ENCODE data around the gene PTP4A2.
A peak's percentile ranks its signal among the peaks of the same experiment; 100 is the strongest.

Gene PTP4A2

GRCh38 chr1:31938184-31938975 lies at the start of gene PTP4A2:
TSS of gene PTP4A2 (minus strand) at chr1:31938368. CDS start at chr1:31919065, 19,303 bp downstream.
- no peaks in the 10 kb centered on the region for H3K36me3 ChIP-seq

GRCh38 chr1:31987135-31987619 lies 49.0 kb upstream of the PTP4A2 start:
- Histone ChIP-seq H3K4me1 (peaks cover 98% of the 10 kb centered on the region), H3K9me3 (no peaks in the 10 kb centered on the region), H3K4me2 (peak overlapping the region; percentile 93), H3K4me3 (peak overlapping the region; percentile 57), H4K20me1 (no peaks in the 10 kb centered on the region), H3K27me3 (no peaks in the 10 kb centered on the region), H3K36me3 (no peaks in the 10 kb centered on the region), H3K27ac (peak overlapping the region; percentile 91), H3K9ac (peak overlapping the region; percentile 85)
- TF ChIP-seq Cebpa-rat (IDR thresholded peaks at IDR 0.05) = no peak

More at GRCh38 chr1:31938184-31938975, at the start of gene PTP4A2:
- Histone ChIP-seq H3K27ac (peak within 1 kb of the TSS; percentile 98), H3K9me3 (no peaks in the 10 kb centered on the region), H3K4me2 (peak within 1 kb of the TSS; percentile 93), H3K27me3 (no peaks in the 10 kb centered on the region), H3K9ac (peak within 1 kb of the TSS; percentile 95), H3K4me3 (peak within 1 kb of the TSS; percentile 89), H4K20me1 (peaks cover 42% of the 10 kb centered on the region), H3K4me1 (peaks cover 84% of the 10 kb centered on the region)
- TF ChIP-seq Cebpa-rat (IDR thresholded peaks at IDR 0.05) = no peak

- peak overlapping the region; percentile 93 for H3K4me2 ChIP-seq
- H3K27me3 ChIP-seq = no peaks in the 10 kb centered on the region
- no peaks in the 10 kb centered on the region for H3K36me3 ChIP-seq
- H3K9ac ChIP-seq = peak overlapping the region; percentile 85
- no peaks in the 10 kb centered on the region for H3K9me3 ChIP-seq
- H4K20me1 ChIP-seq = no peaks in the 10 kb centered on the region
- peak overlapping the region; percentile 91 for H3K27ac ChIP-seq
- no peak for TF ChIP-seq Cebpa-rat (IDR thresholded peaks at IDR 0.05)
- peaks cover 99% of the 10 kb centered on the region for H3K4me1 ChIP-seq
- peak overlapping the region; percentile 57 for H3K4me3 ChIP-seq
Observed at GRCh38 chr1:31985430-31985829, 47.3 kb upstream of the PTP4A2 start.

- H3K9me3 ChIP-seq = no peaks in the 10 kb centered on the region
- no peaks in the 10 kb centered on the region for H3K27me3 ChIP-seq
- H3K36me3 ChIP-seq = no peaks in the 10 kb centered on the region
- H4K20me1 ChIP-seq = no peaks in the 10 kb centered on the region
- peak overlapping the region; percentile 57; the same call in 1 of the 2 replicates for H3K4me3 ChIP-seq
- H3K27ac ChIP-seq = peak overlapping the region; percentile 91
- peaks cover 99% of the 10 kb centered on the region for H3K4me1 ChIP-seq
- H3K4me2 ChIP-seq = peak overlapping the region; percentile 93
- H3K9ac ChIP-seq = peak overlapping the region; percentile 85
- no peak for TF ChIP-seq Cebpa-rat (IDR thresholded peaks at IDR 0.05)
Observed at GRCh38 chr1:31984419-31985347, 46.5 kb upstream of the PTP4A2 start.

GRCh38 chr1:31981972-31982371 lies 43.8 kb upstream of the PTP4A2 start:
- Histone ChIP-seq H3K27ac (peak overlapping the region; percentile 90), H3K9ac (peak overlapping the region; percentile 67; the same call in 1 of the 2 replicates), H3K4me1 (peaks cover 99% of the 10 kb centered on the region), H3K4me3 (peak overlapping the region; percentile 9; the same call in 1 of the 2 replicates), H3K27me3 (no peaks in the 10 kb centered on the region), H3K4me2 (peak overlapping the region; percentile 93), H3K9me3 (no peaks in the 10 kb centered on the region), H4K20me1 (no peaks in the 10 kb centered on the region), H3K36me3 (no peaks in the 10 kb centered on the region)
- no peak for TF ChIP-seq Cebpa-rat (IDR thresholded peaks at IDR 0.05)

- Histone ChIP-seq H3K9me3 (no peaks in the 10 kb centered on the region), H3K36me3 (no peaks in the 10 kb centered on the region), H4K20me1 (no peaks in the 10 kb centered on the region), H3K27me3 (no peaks in the 10 kb centered on the region), H3K9ac (peak overlapping the region; percentile 67; the same call in 1 of the 2 replicates), H3K4me2 (peak overlapping the region; percentile 93), H3K4me1 (peaks cover 99% of the 10 kb centered on the region), H3K27ac (peak overlapping the region; percentile 90), H3K4me3 (peak overlapping the region; percentile 9; the same call in 1 of the 2 replicates)
- no peak for TF ChIP-seq Cebpa-rat (IDR thresholded peaks at IDR 0.05)
Observed at GRCh38 chr1:31981456-31981839, 43.3 kb upstream of the PTP4A2 start.

- H4K20me1 ChIP-seq = no peaks in the 10 kb centered on the region
- H3K27me3 ChIP-seq = no peaks in the 10 kb centered on the region
- peak overlapping the region; percentile 67; the same call in 1 of the 2 replicates for H3K9ac ChIP-seq
- no peak overlapping the region for H3K4me3 ChIP-seq
- no peaks in the 10 kb centered on the region for H3K9me3 ChIP-seq
- peak overlapping the region; percentile 93 for H3K4me2 ChIP-seq
- peak overlapping the region; percentile 90 for H3K27ac ChIP-seq
- H3K4me1 ChIP-seq = peaks cover 96% of the 10 kb centered on the region
- H3K36me3 ChIP-seq = no peaks in the 10 kb centered on the region
- no peak for TF ChIP-seq Cebpa-rat (IDR thresholded peaks at IDR 0.05)
Observed at GRCh38 chr1:31980835-31981455, 42.8 kb upstream of the PTP4A2 start.

- Histone ChIP-seq H3K4me2 (peak overlapping the region; percentile 77), H3K9me3 (no peaks in the 10 kb centered on the region), H4K20me1 (no peaks in the 10 kb centered on the region), H3K27me3 (no peaks in the 10 kb centered on the region), H3K36me3 (no peaks in the 10 kb centered on the region), H3K9ac (peak overlapping the region; percentile 68; the same call in 1 of the 2 replicates), H3K4me3 (no peak overlapping the region), H3K27ac (peak overlapping the region; percentile 73), H3K4me1 (peaks cover 83% of the 10 kb centered on the region)
- no peak for TF ChIP-seq Cebpa-rat (IDR thresholded peaks at IDR 0.05)
Observed at GRCh38 chr1:31978843-31979400, 40.8 kb upstream of the PTP4A2 start.

Measured in BLaER1 (cell line).